DOHH2 (cell line): ENCODE data around the gene UNKL.

Source experiments
- EZH2phosphoT487 ChIP-seq: fragments of 200-600 bp; sonication (generic); IDR thresholded peaks from 2 replicates; pipeline ENCODE4 v1.6.1; 2017; ENCODE audit warnings: borderline replicate concordance, mild to moderate bottlenecking, antibody characterized with exemption, low read length, moderate library complexity, mixed read lengths
- TF ChIP-seq, protein P1 (sequence below): fragments of 200-600 bp; sonication (generic); IDR thresholded peaks from one replicate; pipeline ENCODE4 v1.5.1; 2014; ENCODE audit warnings: antibody characterized with exemption, mild to moderate bottlenecking, low read depth, low read length; ENCODE audit not compliant: poor library complexity, severe bottlenecking

DNA sequence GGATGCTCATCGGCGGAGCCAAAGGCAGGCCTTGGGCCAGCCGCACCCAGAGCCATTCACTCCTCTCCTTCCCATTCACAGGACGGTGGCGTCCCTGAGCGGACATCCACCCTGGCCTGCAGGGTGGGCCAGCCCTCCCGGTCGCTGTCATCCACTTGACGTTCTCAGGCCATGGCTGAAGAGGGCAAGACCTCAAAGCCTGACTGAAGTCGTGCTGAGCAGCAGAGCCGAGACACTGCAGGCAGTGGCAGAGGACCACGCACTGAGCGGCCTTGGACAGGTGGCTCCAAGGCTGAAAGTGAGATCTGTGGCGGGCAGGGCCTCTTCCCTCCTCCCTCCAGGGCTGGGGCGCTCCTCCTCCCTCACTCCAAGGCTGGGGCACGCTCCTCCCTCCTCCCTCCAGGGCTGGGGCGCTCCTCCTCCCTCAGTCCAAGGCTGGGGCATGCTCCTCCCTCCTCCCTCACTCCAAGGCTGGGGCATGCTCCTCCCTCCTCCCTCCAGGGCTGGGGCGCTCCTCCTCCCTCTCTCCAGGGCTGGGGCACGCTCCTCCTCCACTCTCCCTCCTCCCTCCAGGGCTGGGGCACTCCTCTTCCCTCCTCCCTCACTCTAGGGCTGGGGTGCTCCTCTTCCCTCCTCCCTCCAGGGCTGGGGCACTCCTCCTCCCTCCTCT, 38.6 kb downstream of the UNKL start:
- TF ChIP-seq, protein P1, sequence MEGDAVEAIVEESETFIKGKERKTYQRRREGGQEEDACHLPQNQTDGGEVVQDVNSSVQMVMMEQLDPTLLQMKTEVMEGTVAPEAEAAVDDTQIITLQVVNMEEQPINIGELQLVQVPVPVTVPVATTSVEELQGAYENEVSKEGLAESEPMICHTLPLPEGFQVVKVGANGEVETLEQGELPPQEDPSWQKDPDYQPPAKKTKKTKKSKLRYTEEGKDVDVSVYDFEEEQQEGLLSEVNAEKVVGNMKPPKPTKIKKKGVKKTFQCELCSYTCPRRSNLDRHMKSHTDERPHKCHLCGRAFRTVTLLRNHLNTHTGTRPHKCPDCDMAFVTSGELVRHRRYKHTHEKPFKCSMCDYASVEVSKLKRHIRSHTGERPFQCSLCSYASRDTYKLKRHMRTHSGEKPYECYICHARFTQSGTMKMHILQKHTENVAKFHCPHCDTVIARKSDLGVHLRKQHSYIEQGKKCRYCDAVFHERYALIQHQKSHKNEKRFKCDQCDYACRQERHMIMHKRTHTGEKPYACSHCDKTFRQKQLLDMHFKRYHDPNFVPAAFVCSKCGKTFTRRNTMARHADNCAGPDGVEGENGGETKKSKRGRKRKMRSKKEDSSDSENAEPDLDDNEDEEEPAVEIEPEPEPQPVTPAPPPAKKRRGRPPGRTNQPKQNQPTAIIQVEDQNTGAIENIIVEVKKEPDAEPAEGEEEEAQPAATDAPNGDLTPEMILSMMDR, result no peak
- TF ChIP-seq EZH2phosphoT487, result no peak
